GM18505 (cell line): ENCODE results near the gene TMC2.

ENCODE experiments used
- ATAC-seq: cut with Tn5 transposase; IDR thresholded peaks from one replicate; pipeline ENCODE4 v1.9.1; 2021; ENCODE audit not compliant: unreplicated experiment
- POLR2A ChIP-seq: IDR thresholded peaks from 4 replicates; pipeline ENCODE4 v1.6.1; 2011; ENCODE audit warnings: borderline replicate concordance; ENCODE audit not compliant: insufficient read depth, insufficient read length; ENCODE audit errors: extremely low read depth

TMC2 gene

DNA sequence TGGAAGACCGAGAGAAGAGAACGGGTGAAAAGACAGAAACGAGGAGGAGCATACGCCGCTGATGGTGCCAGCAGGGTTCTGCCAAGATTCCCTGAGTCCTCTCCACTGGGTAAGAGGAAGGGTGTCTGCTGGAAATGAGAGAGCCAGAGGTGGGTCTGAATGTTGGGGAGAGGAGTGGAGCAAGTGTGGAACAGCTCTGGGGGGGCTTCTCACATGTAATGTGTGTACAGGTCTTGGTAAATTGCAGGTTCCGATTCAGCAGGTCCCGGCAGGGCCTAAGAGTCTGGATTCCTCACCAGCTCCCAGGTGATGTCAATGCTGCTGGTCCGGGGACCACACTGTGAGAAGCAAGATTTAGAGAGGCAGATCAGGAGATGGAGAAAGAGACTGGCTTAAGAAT lies 154.8 kb downstream of the TMC2 start:
- no peak for ATAC-seq
- no peak for TF ChIP-seq POLR2A
